ENCODE measurements around the gene KIF1B.

GRCh38 chr1:10200620-10201019, 9.8 kb upstream of the KIF1B start:
- no peak for TF ChIP-seq CTCF (IDR thresholded peaks at IDR 0.05)
- TF ChIP-seq POLR2A (IDR thresholded peaks at IDR 0.05) = no peak
- no peak for TF ChIP-seq EP300 (IDR thresholded peaks at IDR 0.05)
